Embryonic facial prominence (tissue), 1 donor: ENCODE measurements around the gene FKBP14.
"Not testable (repeated sequence)": the region's sequence is repeated elsewhere in the genome, so short reads cannot be mapped to it uniquely, and the experiment has no call there.

ENCODE experiments used
- DNase-seq: peaks from one replicate; pipeline ENCODE4 v3.0.0-alpha.2; 2016; ENCODE audit errors: extremely low spot score

The FKBP14 gene

GRCh38 chr7:29990931-29991330 lies 35.6 kb downstream of the FKBP14 start:
- no peak for DNase-seq

DNA sequence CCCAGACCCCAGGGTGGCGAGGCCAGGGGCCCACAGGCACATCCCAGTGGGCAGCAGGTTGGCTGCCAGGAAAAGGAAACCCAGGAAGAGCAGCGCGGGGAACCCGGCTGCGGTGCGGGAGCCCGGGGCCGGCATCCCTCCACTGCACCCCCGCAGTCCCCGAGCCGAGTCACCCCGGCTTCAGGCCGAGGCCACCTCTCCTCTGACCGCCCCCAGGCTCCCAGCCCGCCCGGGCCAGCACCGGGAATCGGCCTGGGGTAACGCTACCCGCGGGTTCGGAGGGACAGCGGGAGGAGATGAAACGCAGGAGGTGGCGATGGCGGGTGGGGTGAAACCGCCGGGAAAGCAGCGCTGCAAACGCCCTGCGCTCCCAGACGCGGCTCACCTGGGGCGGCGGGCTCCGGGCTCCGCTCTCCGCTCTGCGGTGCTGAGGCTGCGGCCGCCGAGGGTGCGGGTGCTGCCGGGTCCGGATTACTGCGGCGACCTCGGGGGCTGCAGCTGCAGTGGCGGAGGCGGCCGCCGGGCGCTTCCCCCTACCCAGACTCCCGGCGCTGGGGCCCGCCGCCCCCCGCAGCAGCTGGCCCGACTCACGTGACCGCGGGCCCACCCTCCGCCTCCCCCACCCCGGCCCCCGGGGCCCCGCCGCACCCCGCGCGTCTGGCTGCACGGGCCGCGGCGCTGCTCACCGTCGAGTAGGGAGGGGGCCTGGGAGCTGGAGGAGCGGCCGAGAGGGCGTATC lies 37.1 kb downstream of the FKBP14 start, which contains the start of gene SCRN1:
SCRN1 (minus strand) TSS at position 545 of the 739 bp plus-strand sequence. CDS start 20,734 bp downstream, outside the sequence.
- DNase-seq = peak; percentile 33

GRCh38 chr7:29988424-29989256 lies 37.9 kb downstream of the FKBP14 start:
- DNase-seq = peak; percentile 34

- DNase-seq = peak; percentile 33
These were observed 38.6 kb downstream of the FKBP14 start for GRCh38 chr7:29987811-29988317.

GRCh38 chr7:29987083-29987482 lies 39.4 kb downstream of the FKBP14 start:
- DNase-seq = no peak

DNA sequence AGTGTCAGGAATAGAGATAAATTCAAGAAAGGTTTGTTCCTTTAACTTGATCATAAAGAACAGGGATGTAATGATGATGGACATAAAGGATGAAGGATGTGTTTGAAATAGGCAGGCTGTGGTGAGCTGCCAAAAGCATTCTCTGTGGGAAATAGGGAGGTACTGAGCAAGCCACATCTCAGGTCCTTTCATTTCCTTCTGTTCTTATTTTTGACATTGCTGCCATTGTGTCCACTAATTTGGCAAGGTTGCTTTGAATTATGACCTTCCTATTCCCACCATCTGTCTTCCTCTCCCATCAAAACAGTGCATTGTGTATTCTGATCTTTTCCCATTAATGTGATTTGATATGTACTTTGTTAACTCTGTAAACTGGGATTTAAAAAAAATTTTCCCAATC lies 46.4 kb downstream of the FKBP14 start:
- DNase-seq = no peak

DNA sequence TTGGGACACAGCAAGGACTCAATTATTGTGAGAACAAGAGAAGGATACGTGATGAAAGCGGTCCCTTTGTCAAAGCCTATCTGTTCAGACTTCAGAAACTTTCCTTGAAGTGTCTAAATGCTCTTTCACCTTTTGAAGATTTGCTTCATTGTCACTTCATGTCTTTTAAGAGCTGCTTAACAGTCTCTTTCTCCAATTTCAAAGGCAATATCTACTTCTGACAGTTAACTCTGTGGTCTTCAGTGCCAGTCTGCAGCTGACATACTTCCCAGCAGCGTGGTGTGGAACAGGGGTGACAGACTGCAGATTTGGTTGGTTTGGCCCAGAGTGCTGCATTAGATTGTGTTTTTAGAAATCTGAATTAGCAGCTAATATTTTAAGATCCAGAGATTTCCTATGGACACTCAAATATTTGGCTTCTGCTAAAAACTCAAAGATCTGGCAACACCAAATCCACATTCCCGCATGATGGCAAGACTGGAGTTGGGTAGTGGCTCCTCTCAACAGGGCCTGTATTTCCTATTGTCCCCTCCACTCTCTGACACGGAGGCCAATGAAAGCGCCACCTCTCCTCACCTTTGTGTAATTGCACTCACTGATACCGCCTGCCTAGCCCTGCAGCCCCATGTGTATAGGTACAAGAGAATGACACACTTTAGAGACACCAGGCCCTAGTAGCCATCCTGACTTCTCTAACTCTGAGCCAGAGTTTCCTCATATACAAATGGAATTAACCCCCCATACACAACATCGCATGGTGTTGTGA lies 48.4 kb downstream of the FKBP14 start:
- DNase-seq = no peak

DNA sequence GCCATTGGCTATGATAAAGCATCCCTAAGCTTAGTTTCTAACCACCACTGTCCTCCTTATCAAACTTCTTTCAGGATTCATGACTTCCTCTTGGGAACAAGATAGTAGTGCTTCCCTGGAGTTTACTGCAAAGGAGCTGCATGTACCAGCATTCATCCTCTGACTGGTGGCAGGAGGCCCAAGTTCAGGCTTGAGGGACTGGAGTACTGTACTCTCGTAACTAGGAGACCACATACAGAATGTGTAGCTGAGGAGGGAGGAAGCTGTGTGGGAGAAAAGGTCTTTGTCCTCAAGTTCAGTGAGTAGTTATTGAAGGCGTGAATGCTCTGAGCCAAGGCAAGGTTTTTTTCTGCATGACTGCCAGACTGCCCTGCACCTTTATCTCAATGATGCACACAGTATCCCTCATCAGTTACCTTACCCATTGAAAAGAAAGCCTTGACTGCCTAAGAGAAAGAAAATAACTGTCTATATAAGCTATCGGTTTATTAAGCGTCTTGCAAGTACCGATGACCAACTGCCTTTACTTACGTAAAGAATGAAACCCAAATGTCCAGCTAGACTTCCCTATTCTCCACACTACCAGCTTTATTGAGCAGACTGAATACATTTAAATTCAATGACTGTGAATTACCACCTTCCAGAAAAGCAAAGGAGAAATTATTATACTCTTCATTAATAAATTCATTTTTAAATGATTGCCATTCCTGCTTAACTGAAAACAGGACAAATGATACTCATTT lies 49.7 kb downstream of the FKBP14 start:
- DNase-seq = no peak

DNA sequence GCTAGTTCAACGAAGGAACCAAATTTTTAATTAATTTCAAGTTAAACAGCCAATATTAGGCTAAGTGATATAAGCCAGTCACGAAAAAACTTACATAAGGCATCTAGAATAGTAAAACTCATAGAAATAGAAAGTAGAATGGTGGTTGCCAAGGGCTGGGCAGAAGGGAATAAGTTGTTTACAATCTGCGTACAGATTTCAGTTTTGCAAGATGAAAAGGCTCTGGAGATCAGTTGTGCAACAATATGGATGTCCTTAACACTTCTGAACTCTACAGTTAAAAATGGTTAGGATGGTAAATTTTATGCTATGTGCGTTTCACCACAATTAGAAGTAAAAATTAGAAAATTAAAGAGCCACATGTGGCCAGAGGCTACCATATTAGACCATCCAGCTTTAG lies 50.2 kb downstream of the FKBP14 start:
- DNase-seq = no peak

DNA sequence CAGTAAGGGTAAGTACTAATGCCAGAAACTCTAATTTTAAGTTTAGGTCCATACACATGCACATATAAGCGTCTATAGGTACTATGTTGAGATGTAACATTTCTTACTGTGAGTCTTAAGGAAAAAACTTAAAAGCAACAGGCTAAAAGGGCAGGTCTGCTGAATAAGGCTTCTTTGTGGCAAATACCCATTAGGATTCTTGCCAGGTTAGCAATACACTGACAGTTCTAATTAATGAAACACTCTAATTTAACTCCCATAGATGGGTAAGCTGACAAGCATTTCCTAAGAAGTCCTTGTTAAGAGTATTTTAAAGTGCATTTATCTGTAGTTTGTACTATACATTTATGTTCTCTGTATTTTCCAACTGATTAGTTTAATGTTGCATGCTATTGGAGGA lies 50.9 kb downstream of the FKBP14 start:
- DNase-seq = no peak

DNA sequence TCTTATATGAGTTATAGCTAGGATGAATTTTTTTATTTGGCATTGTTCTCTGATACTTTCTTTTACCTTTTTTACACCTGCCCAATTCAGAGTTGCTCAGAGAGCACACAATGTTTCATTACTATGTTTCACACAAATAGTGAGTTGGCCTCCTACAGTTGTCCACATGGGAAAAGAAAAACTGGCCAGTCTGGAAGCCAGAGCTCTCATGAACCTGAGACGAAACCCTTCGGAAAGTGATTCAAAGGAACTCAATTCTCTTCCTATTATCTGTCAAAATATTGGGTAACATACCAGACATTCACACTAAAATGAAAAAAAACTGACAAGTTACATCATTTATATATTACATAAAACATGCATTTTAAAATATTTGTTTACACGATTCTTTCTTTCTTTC lies 52.2 kb downstream of the FKBP14 start:
- no peak for DNase-seq

- no peak for DNase-seq
These were observed 54.2 kb downstream of the FKBP14 start for GRCh38 chr7:29972315-29972669.

DNA sequence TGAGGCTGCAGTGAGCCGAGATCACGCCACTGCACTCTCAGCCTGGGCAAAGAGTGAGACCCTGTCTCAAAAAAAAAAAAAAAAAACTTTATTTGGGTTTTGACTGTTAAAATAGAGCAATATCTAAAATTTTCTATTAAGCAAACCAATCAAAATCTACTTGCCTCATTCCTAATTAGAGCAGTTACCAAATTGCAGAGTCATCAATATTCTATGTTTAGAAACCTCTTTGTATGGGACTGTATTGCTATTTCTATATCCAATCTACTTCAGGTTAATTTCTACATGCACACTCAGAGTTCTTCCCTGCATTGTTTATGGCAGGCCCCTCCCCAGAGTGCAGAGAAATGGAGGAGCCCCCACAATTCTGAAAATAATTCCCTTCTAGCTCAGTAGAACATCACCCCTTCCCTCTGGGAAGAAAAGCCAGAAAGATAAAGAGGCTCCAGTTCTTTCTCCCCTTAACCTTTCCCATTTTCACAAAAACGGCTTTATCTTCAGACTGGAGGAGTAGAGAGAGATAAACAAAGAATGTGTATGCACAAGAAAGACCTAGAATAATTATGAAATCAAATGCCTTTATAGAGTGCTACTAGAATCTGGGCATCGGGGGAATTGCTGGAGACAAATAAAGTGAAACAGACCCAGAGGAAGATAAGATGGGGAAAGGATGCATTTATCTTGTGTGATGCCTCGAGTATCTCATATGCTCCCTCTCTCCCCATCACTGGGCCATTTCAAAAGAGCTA lies 54.8 kb downstream of the FKBP14 start:
- DNase-seq = no peak

GRCh38 chr7:29970158-29970557 lies 56.3 kb downstream of the FKBP14 start:
- DNase-seq = no peak

- DNase-seq = no peak
These were observed 56.8 kb downstream of the FKBP14 start for GRCh38 chr7:29969738-29970137.

GRCh38 chr7:29968683-29969395 lies 57.7 kb downstream of the FKBP14 start:
- no peak for DNase-seq

DNA sequence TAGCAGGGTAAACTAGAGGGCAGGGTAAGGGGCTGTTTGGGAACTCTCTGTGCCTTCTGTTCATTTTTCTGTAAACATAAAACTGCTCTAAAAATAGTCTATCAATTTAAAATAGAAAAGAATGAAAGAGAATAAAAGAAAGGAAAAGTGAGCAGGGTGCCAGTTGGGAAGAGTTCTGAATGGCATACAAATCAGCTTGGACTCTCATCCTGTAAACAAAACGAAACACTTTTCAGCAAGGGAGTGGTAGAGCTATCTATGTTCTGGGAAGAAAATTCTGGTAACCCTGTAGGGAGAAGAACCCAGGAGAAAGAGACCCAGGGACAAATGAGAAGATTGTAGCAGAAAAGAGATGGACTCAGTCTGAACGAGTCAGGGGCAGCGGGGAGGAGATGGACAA lies 61.5 kb downstream of the FKBP14 start:
- no peak for DNase-seq

GRCh38 chr7:29962035-29962434 lies 64.5 kb downstream of the FKBP14 start:
- no peak for DNase-seq

DNA sequence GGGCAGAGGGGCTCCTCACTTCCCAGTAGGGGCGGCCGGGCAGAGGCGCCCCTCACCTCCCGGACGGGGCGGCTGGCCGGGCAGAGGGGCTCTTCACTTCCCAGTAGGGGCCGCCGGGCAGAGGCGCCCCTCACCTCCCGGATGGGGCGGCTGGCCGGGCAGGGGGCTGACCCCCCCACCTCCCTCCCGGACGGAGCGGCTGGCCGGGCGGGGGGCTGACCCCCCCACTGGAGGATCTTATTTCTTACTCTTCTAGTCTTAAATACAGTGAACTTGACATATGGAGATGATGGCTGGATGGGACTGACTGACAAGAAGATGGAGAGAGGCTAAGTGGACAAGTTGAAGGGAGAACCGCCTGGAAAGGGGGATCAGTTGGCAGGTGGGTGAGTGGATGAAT lies 64.9 kb downstream of the FKBP14 start:
- not testable (repeated sequence) for DNase-seq
